D341Med (cell line): ENCODE data around the gene ARRDC3.
A peak's percentile ranks its signal among the peaks of the same experiment; 100 is the strongest.
"Not testable (repeated sequence)": the region's sequence is repeated elsewhere in the genome, so short reads cannot be mapped to it uniquely, and the experiment has no call there.

ENCODE experiments used
- DNase-seq: peaks from one replicate; pipeline ENCODE4 v3.0.0; 2012; ENCODE audit warnings: low spot score

Gene ARRDC3, protein sequence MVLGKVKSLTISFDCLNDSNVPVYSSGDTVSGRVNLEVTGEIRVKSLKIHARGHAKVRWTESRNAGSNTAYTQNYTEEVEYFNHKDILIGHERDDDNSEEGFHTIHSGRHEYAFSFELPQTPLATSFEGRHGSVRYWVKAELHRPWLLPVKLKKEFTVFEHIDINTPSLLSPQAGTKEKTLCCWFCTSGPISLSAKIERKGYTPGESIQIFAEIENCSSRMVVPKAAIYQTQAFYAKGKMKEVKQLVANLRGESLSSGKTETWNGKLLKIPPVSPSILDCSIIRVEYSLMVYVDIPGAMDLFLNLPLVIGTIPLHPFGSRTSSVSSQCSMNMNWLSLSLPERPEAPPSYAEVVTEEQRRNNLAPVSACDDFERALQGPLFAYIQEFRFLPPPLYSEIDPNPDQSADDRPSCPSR

DNA sequence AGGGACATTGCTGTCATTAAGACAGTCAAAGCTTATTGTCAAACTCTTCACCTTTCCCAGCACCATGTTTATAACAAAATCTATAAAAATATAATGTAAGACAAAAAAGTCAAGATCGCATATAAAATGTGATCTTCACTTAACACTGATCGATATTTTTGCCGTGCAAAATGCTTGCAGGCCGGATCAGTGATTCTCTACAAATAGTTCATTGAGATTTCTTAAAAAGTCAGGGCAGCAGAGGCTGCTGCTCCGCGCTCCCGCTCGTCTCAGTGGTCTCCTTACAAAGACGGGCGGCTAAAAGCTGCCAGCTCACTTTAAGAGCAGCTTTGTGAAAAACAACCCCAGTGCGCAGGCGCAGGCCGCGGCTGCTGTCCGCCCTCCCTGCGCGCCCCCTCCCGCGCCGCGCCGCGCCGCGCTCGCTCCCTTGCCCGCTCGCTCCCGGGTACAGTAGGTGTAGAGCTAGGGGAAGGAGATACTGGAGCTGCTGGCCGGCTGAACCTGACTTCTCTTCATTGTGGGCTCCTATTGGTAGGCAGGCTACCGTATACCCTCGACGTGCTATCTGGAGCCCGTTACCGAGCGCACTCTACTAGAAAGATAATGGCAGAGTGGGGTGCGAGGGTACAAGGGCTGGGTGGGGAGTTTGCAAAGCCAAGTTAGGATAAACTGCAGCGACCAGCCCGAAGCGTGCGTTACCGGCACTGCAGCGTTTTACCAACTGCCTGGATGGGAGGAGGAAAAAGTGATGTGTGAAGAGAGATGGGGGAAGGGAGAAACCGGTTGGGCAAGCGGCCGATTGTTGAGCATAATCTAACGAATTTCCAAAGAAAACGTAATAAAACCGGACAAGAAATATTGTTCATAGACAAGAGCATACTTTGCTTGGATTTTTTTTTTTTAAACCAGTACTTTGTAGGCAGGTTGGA lies at the start of gene ARRDC3:
Gene ARRDC3, minus strand, starts transcription at position 291 of the 929 bp plus-strand sequence. Its CDS starts 225 bp downstream, at position 66.
- DNase-seq: peak; percentile 89

DNA sequence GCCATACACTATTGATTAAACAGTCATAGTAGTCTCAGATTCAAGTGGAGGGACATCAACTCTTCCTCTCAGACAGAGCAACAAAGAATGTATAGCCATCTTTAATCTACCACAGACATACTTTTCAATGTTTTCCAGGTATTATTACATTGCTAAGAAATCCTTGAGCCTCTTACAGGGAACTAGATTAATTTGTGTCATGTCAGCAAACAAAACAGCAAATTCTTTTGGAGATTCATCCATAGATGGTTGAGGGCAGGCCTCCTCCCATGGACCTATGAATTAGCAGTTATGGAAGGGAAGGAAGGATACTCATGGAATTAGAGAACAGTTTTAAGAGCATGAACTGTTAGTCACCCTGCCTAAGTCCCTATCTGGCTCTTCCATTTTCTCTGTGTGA lies 47.8 kb upstream of the ARRDC3 start:
- no peak for DNase-seq

DNA sequence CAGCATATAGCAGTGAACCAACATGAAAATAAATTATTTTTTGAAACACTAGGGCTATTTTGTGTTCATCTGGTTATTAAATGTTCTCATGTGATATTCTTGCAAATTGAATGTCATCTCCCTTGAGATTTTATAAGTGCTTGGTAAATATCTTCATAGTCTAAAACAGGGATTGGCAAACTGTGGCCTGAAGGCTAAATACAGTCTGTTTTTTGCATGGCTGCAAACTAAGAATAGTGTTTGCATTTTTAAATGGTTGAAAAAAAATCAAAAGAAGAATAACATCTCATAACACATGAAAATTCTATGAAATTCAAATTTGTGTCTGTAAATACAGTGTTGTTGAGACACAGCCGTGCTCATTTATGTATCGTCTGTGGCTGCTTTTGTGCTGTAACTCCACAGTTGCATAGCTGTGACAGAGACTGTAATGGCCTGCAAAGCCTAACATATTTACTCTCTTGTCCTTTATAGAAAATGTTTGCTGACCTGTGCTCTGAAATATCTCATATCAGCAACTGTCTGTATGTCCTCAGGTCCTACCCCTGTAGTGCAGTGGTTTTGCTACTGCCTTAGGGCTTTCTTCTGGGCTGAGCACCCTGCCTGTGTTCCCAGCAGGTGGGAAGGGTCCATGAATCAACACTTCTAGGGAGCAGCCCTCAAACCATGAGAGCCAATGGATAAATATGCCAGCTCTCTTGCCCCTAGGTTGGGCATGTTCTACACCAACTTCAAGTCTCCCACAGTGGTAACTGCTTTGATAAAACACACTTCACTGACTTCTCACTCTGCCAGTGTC lies 41.7 kb upstream of the ARRDC3 start:
- DNase-seq: no peak

DNA sequence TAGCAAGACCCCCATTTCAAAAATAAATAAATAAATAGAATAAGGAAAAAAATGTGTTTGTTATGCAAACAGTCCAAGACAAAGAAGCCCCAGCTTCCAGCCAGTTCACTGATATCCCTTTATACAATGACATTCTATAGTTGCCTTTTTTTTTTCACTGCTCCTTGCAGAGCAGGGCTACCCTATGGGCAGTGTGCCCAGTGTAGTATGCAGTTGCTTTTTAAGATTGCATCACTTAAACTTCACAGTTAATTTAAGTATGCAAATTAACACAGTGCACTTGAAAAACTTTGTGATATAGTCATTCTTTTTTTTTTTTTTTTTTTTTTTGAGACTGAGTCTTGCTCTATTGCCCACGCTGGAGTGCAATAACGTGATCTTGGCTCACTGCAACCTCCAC lies 40.8 kb upstream of the ARRDC3 start:
- DNase-seq: no peak

DNA sequence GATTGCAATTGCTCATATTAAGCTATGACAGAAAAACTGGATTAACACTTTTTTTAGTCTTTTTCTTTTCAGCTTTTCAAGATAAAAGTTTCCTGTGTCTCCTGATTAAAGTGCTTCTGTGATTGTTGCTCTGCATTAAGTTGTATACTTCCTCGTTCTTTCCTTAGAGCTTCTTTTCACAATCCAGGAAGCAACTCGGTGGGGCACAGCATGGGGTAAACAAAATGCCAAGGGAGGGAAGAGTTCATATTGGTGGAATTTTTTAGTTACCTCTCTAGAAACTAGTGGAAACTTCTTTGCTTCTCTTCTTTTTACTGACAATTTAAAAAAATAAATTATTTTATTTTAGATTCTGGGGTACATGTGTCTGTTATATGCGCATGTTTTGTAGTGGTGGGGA lies 37.8 kb upstream of the ARRDC3 start:
- DNase-seq: no peak

DNA sequence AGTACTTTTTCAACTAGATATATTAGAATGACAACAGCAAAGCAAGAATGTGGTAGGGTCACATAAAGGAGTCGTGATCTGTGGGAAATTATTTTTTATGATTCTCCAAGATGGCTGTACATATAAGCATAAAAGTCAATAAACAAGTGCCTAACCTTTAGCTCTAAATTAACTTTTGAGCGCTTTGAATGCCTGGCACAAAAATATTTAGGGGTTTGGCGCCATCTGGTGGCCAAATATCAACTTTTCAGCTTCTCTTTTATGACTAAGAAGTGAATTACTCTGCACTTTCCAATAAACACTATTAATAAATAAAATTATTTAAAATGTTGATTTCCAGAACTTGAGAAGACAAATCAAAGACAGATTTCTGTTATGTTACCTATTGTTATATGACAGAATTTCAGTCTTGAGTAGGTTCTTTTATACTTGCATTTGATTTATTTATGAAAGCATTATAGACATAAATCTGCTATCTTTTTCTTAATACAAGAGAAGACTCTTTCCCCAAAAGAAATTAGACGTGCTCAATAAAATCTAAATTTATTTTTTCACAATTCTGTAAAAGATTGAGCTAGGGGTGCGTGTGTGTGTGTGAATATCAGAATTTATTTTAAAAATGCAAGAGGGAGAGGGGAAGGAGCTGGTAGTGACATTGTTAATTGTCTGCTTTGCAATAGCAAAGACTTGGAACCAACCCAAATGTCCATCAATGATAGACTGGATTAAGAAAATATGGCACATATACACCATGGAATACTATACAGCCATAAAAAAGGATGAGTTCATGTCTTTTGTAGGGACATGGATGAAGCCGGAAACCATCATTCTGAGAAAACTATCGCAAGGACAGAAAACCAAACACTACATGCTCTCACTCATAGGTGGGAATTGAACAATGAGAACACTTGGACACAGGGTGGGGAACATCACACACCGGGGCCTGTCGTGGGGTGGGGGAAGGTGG lies 36.7 kb upstream of the ARRDC3 start:
- peak; percentile 18 for DNase-seq

DNA sequence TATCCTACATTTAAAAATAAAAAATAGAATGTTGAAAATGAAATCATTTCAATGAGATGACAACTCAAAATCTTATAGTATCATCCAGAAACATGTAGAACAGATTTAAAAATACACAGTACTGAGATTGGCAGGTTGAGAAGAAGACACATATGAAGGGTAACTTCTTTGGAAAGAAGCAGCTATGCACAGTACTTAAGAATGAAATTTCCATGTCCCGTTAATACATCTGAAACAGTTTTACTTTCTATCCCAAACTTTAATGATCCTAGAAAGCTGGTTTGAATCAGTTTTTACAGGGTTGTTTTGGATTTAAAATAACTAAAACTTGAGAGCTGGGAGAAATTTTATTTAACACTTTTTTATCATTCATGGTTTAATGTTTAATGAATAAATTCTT lies 36.0 kb upstream of the ARRDC3 start:
- DNase-seq: no peak

DNA sequence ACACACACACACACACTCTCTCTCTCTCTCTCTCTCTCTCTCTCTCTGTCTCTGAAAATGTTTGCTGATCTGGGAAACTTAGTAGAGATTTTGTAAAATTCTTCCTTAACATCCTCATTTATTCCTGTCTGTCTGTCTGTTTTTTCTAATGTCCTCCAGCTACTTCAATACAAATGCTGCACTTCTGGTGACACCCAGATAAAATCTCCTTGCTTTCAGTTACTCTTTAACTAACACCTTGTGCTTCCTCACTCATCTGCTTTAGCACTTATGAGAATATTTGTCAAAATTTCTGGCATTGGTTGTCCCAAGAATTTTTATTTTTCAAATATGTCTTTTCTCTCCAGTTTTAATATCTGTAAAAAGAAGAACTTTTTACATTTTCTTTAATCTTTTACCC lies 35.0 kb upstream of the ARRDC3 start:
- DNase-seq: no peak

DNA sequence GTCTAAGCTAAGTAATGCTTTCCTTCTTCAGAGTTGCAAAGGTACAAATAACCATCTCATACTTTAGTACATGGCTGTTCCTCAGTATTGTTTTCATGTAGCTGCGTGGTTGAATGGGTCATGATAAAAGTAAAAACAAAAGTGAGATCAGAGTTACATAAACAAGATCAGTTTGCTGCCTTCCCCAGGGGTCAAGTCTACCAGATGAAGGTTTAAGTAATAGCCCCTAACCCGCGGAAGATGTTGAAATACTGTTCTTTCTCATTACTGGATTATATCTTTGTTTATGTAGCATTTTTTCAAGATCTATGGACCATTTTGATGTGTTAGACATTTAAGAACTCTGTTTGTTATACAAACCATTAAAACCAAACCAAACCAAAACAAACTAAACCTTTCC lies 34.1 kb upstream of the ARRDC3 start:
- no peak for DNase-seq

DNA sequence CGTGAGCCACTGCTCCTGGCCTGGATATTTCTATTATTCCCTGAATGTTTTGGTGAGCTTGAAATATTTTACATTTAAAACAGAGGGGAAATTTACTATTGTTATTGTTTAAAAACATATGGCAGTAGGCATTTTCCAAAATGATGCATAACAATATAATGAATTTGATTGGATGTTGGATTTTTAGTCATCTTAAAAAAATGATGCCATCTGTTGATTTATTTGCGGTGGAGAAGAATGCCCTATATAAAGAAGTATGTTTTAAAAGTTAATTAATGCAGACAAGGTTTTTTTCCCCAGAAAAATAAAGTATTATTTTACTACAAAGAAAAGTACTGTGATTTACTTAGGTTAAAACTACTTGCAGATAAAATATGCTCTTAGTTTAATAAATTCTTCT lies 33.4 kb upstream of the ARRDC3 start:
- DNase-seq: no peak

DNA sequence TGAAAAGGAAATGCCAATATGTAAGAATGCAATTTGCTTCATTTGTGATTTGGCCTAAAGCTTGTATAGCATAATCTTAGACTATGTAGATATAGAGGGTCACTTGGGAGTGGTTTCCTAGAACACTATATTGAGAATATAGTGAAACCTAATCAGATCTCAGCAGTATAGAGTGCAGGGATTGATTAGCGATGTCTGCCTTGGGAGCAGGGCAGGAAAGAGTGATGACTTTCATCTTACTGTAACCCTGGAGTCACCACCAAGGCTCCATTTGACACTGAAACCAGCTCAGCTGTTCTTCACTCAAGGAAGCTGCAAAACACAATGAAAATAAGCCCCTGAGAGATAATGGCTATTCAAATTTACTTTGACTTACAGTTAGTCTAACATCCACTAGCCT lies 26.2 kb upstream of the ARRDC3 start:
- DNase-seq: no peak

DNA sequence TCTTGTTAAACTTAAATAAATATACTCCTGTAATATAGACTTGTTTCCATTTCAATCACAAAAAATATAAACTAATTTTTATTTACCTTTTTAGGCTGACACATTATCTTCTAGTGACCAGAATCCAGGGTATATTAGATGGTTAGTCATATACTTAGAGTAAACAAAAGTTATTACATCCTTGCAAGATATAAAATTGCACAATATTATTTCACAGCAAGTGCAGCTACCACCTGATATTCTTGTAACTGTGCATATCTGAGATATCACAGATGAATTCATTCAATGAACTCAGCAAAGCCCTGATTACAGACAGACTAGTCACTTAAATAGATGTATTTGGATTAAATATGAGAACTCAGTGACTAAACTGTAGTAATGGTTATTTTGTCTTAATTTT lies 25.6 kb upstream of the ARRDC3 start:
- DNase-seq: no peak

DNA sequence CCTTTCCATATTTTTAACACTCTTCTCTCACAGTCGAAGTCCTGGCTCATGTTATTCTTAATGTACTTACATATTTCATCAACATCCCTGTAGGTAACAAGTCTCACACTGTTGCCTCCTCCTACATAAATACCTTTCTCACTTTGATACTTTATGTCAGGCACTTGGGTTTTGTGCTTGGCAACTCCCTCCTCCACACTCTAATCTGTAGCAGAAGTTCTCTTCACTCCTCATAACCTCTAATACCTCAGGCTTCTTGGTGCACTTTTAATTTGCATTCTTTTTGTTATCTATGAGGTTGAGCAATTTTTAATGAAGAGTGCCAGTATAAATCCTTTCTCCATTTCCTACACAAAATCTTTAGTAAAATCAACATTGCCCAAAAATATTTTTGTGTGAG lies 24.1 kb upstream of the ARRDC3 start:
- no peak for DNase-seq

DNA sequence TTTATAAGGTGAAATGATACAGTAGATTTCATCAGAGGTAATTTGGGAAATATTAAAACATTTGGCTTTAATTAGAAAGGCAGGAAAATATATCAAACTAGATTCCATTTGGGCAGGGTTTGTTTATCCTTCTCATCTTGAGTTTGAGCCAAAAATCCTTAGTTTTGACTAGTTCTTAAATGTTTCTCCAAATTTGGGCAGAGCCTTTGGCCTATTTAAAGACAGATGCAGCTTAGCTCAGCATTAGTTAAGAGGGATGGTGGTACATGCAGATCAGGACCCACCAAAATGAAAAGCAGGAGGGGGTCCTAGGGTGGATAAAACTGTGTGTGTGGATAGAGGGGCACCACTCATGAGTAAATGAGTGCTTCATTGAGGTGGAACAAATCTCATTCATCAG lies 20.3 kb upstream of the ARRDC3 start:
- no peak for DNase-seq

DNA sequence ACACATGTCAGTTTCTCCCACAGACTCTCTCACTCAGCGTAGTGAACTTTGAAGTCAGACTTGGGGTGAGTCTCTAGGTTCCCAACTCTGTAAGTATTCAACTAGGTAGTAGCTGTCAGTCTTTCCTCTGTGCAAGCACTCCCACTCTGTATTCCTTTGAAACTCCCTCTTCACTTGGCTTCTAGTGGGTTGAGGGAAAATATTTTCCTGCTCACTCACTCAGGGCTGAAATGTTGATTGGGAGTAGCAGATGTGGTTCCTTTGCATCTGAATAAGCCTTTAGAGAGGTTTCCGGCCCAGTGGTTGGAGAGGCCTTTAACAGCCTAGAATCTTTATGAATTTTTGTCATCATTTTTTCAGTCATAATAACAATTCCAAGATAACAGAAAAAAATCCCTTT lies 18.1 kb upstream of the ARRDC3 start:
- no peak for DNase-seq

DNA sequence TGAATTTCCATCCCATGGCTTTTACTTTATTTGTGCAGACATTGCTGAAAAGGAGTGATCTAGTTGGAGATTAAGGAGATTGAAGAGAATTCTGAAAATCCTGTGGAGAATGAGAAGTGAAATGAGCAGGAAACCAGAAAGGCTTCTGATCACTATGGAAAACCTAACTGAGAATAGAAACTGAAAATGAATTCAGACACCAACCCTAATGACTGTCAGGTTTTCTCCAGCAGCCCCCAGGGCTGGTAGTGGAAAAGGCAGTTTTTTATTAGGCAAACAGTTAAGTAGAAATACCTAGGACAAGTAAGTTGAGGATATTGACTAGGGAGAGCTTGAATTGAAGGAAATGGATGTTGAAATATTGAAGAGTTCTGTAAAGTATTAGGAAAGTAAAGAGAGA lies 14.7 kb upstream of the ARRDC3 start:
- no peak for DNase-seq

DNA sequence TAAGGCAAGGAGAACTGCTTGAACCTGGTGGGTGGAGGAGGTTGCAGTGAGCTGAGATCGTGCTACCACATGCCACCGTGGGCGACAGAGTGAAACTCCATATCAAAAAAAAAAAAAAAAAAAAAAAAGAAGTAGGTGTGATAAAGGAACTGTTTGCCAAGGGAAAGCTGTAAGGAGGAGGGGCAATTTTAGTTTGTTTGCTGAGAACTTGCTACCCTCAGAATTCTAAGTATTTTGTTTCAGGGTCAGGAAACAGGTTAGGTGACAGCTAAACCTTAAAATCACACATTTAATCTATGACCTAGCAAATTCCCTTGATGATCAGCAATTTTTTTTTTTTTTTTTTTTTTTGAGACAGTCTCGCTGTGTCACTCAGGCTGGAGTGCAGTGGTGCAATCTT lies 7.2 kb upstream of the ARRDC3 start:
- DNase-seq: no peak

DNA sequence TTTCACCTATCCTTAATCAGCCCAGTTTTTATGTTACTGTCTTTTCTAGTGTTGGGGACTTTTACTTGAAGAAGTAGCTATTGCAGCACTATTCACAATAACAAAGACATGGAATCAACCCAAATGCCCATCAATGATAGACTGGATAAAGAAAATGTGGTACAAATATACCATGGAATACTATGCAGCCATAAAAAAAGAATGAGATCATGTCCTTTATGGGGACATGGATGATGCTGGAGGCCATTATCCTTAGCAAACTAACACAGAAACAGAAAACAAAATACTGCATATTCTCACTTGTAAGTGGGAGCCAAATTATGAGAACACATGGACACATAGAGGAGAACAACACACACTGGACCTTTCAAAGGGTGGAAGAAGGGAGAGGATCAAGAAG lies 6.4 kb upstream of the ARRDC3 start:
- DNase-seq: not testable (repeated sequence)

DNA sequence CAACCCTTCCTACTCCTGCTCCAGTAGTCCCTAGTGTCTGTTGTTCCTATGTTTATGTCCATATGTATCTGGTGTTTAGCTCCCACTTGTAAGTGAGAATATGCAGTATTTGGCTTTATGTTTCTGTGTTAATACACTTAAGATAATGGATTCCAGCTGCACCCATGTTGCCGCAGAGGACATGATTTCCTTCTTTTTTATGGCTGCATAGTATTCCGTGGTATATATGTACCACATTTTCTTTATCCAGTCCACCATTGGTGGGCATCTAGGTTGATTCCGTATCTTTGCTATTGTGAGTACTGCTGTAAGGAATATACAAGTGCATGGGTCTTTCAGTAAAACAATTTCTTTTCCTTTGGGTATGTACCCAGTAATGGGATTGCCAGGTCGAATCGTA lies 5.2 kb upstream of the ARRDC3 start:
- DNase-seq: no peak

DNA sequence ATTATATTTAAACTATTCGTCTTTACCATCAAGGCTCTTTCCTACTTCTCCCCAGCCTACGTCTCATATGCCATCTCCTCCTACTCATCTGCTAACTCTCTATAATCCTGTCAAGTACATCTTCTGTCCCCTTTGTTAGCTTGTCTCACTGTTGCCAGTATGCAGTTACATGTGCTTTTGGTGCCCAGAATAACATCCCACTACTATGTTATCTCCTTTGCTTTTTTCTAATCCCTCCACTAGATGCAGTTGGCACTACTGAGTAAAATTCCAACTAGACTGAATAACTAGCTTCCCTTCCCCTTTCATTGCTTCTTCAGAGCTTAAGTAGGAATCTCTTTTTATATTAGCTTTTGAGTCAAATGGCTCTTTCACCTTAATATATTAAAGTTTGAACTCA lies 3.0 kb upstream of the ARRDC3 start:
- no peak for DNase-seq

DNA sequence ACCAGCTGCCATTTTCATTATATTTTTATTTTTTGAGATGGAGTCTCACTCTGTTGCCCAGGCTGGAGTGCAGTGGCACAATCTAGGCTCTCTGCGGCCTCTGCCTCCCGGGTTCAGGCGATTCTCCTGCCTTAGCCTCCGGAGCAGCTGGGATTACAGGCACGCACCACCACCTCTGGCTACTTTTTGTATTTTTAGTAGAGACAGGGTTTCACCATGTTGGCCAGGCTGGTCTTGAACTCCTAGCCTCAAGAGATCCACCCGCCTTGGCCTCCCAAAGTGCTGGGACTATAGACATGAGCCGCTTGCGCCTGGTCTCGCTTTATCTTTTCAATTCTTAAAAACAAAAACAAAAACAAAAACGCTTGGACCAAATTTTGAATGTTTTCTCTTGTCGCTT lies 2.5 kb upstream of the ARRDC3 start:
- not testable (repeated sequence) for DNase-seq
